LHCN-M2 (cell line): Measurements from ENCODE around the gene SURF4. TPM values are rescaled to one million over a fixed set of nuclear protein-coding genes. Genes with fewer than 3 reads are reported as not detected.

Source experiments
- DNase-seq: peaks from one replicate; pipeline ENCODE4 v3.0.0-alpha.2; 2012; ENCODE audit warnings: low read depth
- total RNA-seq: library from RNA; depleted of rRNA; stranded (reverse); fragments of >200 nt; gene quantifications from 2 replicates; pipeline ENCODE4 v1.2.3, GENCODE V29; 2014

Gene SURF4
- total RNA-seq, 1 experiment from 2014 or later: 465 TPM

- DNase-seq: peak; percentile 39
Measured at GRCh38 chr9:133375116-133375723, 640 bp downstream of the SURF4 start.

DNA sequence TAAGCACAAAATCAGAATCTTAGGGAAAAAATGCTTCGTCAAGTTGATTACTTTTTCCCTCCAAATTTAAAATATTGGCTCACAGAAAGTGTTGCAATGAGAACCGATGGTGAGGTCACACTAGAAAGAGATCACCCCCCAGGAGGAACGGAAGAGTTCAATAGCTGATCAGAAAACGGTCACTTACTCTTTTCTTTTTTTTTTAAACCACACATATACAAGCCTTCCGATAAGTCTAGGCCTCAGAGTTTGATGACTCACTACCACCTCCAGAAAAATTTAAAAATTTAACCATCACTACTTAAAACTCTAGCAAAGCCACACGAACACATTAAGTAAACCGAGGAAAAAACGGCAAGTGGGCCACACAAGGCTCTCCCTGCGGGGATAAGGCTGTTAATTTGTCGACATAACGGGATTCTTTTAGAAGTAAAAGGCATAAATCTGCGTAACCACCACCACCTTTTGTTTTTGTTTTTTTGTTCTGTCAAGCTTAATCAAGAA lies 1.2 kb downstream of the SURF4 start:
- DNase-seq: peak; percentile 65

GRCh38 chr9:133372144-133372543 lies 3.7 kb downstream of the SURF4 start:
- no peak for DNase-seq

- DNase-seq: no peak
Measured at GRCh38 chr9:133371261-133371711, 4.6 kb downstream of the SURF4 start.

- no peak for DNase-seq
Measured at GRCh38 chr9:133370685-133371084, 5.2 kb downstream of the SURF4 start.

DNA sequence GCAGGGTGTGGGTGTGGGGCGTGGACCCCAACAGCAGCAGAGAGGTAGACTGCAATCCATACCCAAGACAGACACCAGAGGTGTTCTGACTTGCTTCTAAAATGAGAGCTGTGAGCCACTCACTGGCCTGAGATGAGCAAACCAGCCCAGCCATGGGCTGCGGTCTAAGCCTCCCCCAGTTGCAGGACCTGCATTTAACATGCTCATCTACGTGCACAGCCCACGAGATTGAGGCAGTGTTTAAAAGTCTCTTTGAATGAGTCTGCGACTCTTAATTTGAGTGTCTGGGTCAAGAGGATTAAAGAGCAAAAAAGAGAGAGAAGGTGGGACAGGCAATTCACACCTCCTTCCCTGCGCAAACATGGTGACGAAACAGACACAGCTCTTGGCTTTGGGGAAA lies 5.9 kb downstream of the SURF4 start:
- DNase-seq: no peak

DNA sequence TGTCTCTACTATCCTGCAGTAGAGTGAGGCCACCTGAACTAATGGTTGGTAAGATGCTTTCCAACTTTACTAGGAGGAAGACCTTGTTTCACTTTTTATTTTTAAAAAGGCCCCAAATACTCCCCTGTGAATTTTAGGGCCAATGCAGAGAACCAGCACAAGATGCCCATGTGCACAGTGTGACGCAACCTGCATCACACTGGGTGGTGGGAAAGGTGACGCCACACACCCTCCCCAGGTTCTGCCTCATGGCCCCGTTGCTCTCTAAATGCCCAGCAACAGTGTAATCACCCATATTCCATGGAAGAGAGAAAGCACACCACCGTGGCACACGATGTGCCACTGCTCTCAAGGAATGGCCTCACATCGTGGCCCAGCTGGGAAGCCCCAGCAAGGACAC lies 6.4 kb downstream of the SURF4 start:
- DNase-seq: no peak

GRCh38 chr9:133368249-133368881 lies 7.5 kb downstream of the SURF4 start:
- peak; percentile 89 for DNase-seq

GRCh38 chr9:133367778-133368177 lies 8.1 kb downstream of the SURF4 start:
- no peak for DNase-seq

DNA sequence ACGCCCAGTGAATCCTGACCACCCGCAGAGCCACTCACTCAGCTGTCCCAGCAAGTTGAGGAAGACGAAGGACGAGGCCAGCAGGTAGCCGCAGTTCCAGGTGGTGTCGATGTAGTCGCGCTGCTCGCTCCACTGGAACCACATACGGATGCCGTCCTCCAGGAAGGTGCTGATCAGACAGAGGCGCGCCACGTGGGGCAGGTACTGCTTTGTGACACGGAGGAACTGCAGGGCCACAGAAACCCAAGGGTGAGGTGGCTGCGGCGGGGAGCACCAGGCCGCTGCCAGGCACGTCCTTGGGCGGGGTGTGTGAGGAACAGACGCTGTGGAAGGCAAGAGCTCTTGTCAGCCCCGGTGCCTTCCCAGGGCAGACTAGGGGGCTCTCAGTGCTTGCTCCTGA lies 8.6 kb downstream of the SURF4 start:
- no peak for DNase-seq

DNA sequence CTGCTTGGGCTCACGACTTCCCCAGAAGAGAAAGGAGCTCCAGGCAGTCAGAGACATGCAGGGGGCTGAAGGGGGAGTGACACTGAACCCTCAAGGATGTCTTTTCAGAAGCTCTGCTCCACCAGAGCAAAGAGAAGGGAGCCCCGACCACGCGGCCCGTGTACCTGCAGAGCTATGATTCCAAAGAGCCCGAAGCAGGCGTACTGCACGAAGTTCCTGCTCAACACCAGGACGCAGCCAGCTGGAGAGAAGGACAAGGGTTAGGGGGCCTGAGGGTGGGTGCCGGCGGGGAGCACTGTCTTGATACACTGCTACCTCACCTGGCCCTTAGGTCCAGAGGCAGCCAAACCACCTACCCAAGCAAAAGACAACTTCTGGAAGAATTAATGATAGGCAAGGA lies 9.4 kb downstream of the SURF4 start:
- DNase-seq: no peak

DNA sequence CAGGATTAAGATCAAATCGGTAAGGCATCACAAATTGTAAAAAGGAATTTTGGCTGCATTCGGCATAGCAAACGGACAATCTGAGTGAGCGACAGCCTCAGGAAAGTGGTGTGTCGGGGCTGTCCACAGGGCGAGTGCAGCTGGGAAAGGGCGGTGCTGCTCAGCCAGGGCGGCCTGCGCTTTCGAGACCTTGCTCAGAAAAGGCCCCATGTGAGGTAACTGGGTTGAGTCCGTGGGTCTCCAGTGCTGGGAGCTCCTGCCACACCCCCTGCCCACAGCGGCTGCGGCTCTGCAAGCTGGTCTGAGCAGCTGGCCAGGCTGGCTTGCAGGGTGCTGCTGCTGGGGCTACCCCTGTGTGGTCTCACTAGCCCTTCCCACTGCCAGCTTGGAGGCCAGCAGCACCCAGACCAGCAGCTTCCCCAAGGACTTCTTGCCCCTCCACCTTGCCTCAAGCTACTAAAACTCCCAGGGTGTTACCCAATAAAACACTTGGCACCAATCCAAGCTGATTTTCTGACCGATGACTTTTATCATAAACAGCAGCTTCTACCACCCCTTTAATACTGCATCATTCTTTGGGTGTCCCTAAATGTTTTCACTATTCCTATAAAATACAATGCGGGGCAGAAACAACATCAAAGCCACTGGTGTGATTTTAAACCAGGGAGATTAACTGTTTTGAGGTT lies 13.4 kb downstream of the SURF4 start:
- no peak for DNase-seq

- no peak for DNase-seq
Measured at GRCh38 chr9:133361507-133362092, 14.3 kb downstream of the SURF4 start.

DNA sequence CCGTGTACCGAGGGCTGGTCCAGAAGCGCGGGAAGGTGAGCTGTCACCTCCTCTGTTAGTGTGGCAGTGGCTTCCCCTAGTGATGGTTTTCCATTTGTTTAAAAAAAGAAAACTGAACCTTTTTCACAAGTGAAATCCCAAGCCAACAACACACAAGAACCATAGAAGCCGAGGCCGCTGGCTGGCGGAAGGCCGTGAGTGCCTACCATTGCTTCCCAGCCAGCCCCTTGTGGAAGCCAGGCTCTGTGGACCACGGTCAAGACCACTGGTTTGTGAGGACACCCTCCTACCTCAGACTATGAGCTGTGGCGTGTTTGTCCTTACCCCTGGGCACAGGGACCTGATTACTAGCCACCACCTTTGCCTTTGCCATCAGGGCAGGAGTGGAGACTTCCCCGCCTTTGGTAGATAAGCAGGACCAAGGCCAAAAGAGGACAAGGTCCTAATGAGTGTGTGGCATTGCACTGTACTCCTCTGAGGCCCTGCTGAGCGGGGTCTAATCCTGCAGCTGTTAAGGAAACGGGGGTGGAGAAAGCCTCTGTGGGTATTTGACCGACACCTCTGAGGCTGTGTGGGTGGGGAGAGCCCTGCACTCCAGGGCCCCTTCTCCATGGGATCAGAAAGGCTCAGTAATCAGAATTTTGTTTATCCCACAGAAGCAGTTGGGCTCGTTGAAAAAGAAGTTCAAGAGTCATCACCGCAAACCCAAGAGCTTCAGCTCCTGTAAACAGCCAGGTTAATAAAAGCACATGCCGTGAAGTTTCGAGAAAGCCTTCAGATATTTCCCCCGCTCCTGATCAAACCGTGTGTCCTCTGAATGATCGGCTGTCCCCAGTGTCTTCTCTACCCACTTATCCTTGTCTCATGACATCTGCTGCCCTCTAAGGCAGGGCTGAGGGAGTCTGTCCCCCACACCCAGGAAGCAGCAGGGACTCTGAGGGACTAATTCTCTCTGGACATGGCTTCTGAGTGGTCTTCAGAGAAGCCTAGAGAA lies 15.2 kb downstream of the SURF4 start:
- DNase-seq: peak; percentile 82

DNA sequence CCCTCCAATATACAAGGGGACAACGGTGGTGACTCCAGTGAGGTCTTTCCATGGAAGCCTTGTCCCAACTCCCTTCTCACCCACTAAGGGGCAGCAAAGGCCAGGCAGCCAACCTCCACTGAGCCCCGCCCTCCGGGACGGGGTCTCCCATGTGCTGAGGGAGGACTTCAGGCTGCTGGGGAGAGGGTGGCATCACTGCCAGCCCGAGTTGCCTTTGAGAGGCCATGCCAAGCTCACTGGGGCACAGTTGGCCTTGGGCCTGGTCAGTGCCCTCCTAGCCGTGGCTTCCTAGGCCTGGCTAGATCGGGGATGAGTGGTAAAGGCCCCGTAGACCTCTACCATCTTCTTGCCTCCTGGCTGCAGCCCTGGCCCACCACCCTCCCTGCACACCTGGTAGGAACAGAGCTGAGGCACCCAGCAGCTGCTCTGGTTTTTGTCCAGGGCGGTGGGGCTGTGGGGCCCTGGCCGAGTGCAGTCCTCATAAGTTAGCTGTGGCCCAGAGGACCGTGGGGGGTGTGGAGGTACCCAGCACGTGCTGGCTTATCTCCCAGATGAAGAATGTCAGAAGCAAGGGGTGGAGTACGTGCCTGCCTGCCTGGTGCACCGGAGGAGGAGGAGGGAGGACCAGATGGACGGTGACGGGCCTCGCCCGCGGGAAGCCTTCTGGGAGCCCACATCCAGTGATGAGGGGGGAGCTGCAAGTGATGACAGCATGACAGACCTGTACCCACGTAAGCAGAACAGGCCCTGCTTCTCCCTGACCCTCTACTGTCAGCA lies 16.3 kb downstream of the SURF4 start:
- no peak for DNase-seq

GRCh38 chr9:133357656-133358055 lies 18.2 kb downstream of the SURF4 start:
- no peak for DNase-seq

GRCh38 chr9:133356391-133357091 lies 19.3 kb downstream of the SURF4 start, which contains the start of the genes SURF1 and SURF2:
Gene SURF1, minus strand, starts transcription at chr9:133356487. Its CDS starts 34 bp downstream, at chr9:133356453.
Gene SURF2, plus strand, starts transcription at chr9:133356550. Its CDS starts 43 bp downstream, at chr9:133356593.
- peak; percentile 71 for DNase-seq

DNA sequence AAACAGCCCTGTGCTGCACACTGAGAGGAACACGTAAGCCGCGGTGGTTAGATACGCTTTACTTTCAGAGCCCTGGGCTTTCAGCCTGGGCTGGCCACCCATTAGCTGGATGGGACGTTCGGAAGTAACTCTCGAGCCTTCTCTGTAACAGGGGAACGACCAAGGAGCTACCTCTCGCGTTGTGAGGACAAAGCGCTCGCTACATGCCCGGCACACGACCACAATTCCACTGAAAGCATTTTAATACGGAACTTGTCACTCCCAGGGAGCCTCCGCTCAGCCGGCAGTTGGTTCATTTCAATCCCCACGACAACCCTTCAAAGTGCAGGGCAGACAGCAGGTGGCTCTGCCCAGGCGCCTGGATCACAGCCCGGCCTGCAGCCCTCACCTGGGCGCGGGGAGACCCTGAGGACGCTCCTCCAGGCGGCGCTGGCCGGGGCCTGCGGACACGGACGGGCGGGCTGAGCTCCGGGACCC lies 19.9 kb downstream of the SURF4 start:
- no peak for DNase-seq

GRCh38 chr9:133354766-133355165 lies 21.1 kb downstream of the SURF4 start:
- DNase-seq: no peak
